Immature natural killer cell (primary cell): ENCODE results near the gene ELK4. TPM values are rescaled to one million over a fixed set of nuclear protein-coding genes. Genes with fewer than 3 reads are reported as not detected.
A peak's percentile ranks its signal among the peaks of the same experiment; 100 is the strongest.

Experiments used
- DNase-seq, 3 donors: peaks; one replicate each; pipeline ENCODE4 v3.0.0; 2022; ENCODE audit warnings: mixed read lengths in 1 of 3
- H3K27ac Mint-ChIP-seq, 6 donors: one replicate each; pipeline ENCODE4 v1.8.0; 2020; ENCODE audit warnings: mixed read lengths in 6 of 6, mild to moderate bottlenecking in 5 of 6, inconsistent platforms in 4 of 6, moderate library complexity in 3 of 6
- H3K27me3 Mint-ChIP-seq, 3 donors: one replicate each; pipeline ENCODE4 v1.8.0; 2020 to 2021; ENCODE audit warnings: low read depth in 3 of 3, mild to moderate bottlenecking in 3 of 3, mixed read lengths in 3 of 3, moderate library complexity in 3 of 3, inconsistent platforms in 1 of 3
- H3K36me3 Mint-ChIP-seq, 3 donors: one replicate each; pipeline ENCODE4 v1.8.0; 2020; ENCODE audit warnings: mixed read lengths in 3 of 3, inconsistent platforms in 2 of 3, mild to moderate bottlenecking in 2 of 3
- H3K4me1 Mint-ChIP-seq, 2 donors: one replicate each; pipeline ENCODE4 v1.8.0; 2020; ENCODE audit warnings: inconsistent platforms in 2 of 2, mild to moderate bottlenecking in 2 of 2, mixed read lengths in 2 of 2, moderate library complexity in 1 of 2
- H3K4me3 Mint-ChIP-seq, 5 donors: one replicate each; pipeline ENCODE4 v1.8.0; 2020; ENCODE audit warnings: mild to moderate bottlenecking in 5 of 5, mixed read lengths in 5 of 5, inconsistent platforms in 3 of 5, moderate library complexity in 3 of 5
- H3K9me3 Mint-ChIP-seq, 6 donors: one replicate each; pipeline ENCODE4 v1.8.0; 2020; ENCODE audit warnings: mild to moderate bottlenecking in 6 of 6, mixed read lengths in 6 of 6, inconsistent platforms in 4 of 6, moderate library complexity in 3 of 6
- polyA plus RNA-seq, 3 donors: library from polyadenylated mRNA; unstranded; fragments of 300-500 nt; fragmentation: Illumina TruSeq; gene quantifications; one replicate each; pipeline ENCODE4 v1.2.3, GENCODE V29; 2021

ELK4 gene
- polyA plus RNA-seq, 3 donors from 2014 or later = 2.8 to 5.7 (median 3.0) TPM

DNA sequence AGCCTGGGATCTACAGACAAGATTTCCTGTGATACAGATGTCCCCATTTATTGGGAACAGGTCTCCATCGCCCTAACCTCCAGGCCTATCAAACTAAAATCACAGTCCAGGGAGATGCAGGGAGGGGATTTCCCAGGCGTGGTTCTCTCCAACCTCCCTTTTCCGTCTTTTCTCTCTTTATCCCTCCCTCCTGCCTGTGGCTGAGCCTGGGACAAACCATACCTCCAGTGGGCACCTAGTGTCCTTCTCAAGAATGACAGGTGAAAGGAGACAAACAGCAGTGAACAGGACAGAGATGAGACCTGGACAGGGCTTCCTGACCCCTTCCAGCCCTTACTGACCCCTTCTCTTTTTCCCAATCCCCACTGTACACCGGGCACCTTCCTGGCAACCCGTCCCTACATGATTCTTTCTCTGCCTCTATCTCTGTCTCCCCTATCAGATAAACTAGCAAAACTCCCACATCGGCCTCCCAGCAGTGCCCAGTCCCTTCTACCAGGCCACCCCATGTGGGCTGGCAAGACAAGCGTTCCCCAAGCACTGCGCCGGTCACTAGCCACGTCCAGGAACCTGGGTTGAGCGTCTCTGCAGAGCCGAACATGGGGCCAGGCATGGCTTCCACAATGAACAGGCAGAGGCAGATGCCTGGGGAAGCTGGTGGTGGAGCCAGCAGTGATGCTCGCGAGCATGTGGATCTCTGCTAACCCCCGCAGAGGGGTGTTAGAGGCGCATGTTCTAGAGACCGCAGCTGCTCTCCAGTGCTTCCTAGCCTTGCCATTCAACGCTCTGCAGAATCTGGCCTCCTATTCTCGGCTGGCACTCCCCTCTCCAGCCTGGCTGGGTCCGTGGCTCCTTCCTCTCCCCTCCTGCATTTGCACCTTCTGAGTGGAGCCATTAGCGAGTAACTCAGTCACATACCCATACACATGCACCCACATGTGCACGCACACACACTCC, 54.7 kb downstream of the ELK4 start:
- peaks cover 4 to 8% (median 4%) of the 10 kb centered on the region in 3 donors for H3K27me3 Mint-ChIP-seq
- no peak overlapping the region for H3K27ac Mint-ChIP-seq
- no peak for DNase-seq
- no peaks in the 10 kb centered on the region for H3K36me3 Mint-ChIP-seq
- H3K9me3 Mint-ChIP-seq = no peaks in the 10 kb centered on the region
- peaks cover 0 to 4% of the 10 kb centered on the region in 2 donors for H3K4me1 Mint-ChIP-seq
- no peak overlapping the region for H3K4me3 Mint-ChIP-seq

DNA sequence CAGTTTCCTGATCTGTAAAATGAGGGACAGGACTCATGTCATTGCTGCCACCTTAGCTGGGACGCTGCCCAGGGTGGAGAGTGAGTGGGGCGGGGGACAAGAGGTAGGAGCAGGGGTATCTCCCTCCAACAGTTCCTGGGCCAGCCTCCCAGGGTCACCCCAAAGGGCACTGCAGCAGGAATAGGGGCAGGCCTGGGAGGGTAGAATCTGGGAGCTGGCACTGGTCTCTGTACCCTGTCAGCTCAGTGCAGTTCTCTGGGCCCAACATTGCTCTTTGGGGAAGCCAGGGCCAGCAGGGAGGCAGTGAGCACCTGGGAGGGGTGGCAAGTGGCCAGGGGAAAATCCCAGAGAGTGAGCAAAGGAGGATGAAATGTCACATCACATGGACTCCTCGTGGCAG, 55.8 kb downstream of the ELK4 start:
- Mint-ChIP-seq H3K4me1 (no peaks in the 10 kb centered on the region), H3K27me3 (peaks cover 4 to 12% (median 4%) of the 10 kb centered on the region in 3 donors), H3K36me3 (no peaks in the 10 kb centered on the region), H3K4me3 (no peak overlapping the region), H3K9me3 (no peaks in the 10 kb centered on the region), H3K27ac (no peak overlapping the region)
- no peak for DNase-seq

DNA sequence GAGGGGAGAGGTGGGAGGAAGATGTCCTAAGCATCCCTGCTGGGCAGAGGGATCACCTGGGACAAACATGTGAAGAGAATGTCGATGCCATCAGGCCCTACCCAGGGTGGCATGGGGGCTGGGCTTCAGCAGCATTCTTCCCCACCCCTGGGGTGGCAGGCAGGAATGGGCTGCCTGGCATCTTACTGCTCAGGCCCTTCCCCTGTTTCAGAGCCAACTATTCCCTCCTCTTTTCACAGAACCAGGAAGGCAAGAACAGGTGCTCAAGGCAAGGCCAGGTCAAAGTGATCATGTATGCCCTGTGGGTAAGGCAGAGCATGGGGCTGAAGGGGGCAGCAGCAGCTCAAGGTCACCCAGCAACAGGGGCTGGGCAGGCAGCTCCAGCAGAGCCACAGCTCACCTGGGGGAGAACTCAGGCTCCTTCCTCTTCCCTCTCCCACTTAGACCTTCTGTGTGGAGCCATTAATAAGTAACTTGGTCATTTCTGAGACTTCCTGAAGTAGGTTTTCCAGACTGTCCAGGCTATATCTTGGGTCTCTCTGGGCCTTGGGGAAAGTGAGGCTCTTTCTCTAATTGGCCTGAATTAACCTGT, 56.4 kb downstream of the ELK4 start:
- Mint-ChIP-seq H3K27ac (no peak overlapping the region), H3K27me3 (peaks cover 4 to 16% (median 4%) of the 10 kb centered on the region in 3 donors), H3K36me3 (no peaks in the 10 kb centered on the region), H3K4me3 (no peak overlapping the region), H3K9me3 (no peaks in the 10 kb centered on the region), H3K4me1 (no peaks in the 10 kb centered on the region)
- DNase-seq = no peak

DNA sequence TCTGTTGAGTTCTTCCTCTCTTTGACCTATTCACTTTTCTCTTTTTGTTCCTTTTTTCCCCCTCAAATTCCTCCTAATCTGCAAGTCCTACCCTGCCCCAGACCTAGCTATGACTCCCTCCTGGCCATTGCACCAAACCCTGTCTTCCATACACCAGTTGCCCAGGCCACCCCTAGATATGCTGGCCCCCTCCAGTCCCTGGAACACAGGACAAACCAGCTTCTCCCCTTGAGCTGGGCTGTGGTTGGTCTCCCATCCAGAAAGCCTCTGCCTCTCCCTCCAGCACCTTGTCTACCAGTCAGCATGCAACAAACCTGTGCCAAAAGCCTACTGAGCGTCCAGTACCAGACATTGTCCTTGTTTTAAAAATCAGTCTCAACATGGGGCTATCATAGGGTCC, 59.4 kb downstream of the ELK4 start:
- Mint-ChIP-seq H3K27me3 (peaks cover 3 to 23% (median 12%) of the 10 kb centered on the region in 3 donors), H3K36me3 (no peaks in the 10 kb centered on the region), H3K9me3 (no peaks in the 10 kb centered on the region), H3K4me3 (no peak overlapping the region), H3K27ac (no peak overlapping the region), H3K4me1 (peaks cover 0 to 5% of the 10 kb centered on the region in 2 donors)
- no peak for DNase-seq

DNA sequence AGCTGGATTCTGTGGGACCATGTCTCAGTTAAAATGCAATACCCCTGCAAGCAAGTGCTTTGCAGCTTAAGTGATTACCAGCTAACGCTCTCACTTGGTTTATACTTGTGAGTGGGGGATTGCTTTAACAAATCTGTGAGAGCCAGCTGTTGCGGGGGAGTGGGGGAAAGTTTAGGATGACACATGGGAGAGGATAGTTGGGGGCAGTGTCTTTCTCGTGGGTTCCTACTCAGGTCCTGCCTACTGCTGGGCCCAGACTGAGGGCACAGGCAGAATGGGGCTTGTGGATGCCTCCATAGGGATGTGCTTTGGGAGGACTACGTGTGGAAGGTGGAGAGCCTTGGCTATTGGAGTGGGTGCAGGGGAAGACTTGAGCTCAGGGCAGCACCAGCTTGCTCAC, 60.1 kb downstream of the ELK4 start:
- Mint-ChIP-seq H3K27me3 (peaks cover 5 to 30% (median 15%) of the 10 kb centered on the region in 3 donors), H3K36me3 (no peaks in the 10 kb centered on the region), H3K4me1 (peaks cover 0 to 5% of the 10 kb centered on the region in 2 donors), H3K4me3 (no peak overlapping the region), H3K27ac (no peak overlapping the region), H3K9me3 (peaks cover 0 to 2% (median 0%) of the 10 kb centered on the region in 6 donors)
- no peak for DNase-seq

DNA sequence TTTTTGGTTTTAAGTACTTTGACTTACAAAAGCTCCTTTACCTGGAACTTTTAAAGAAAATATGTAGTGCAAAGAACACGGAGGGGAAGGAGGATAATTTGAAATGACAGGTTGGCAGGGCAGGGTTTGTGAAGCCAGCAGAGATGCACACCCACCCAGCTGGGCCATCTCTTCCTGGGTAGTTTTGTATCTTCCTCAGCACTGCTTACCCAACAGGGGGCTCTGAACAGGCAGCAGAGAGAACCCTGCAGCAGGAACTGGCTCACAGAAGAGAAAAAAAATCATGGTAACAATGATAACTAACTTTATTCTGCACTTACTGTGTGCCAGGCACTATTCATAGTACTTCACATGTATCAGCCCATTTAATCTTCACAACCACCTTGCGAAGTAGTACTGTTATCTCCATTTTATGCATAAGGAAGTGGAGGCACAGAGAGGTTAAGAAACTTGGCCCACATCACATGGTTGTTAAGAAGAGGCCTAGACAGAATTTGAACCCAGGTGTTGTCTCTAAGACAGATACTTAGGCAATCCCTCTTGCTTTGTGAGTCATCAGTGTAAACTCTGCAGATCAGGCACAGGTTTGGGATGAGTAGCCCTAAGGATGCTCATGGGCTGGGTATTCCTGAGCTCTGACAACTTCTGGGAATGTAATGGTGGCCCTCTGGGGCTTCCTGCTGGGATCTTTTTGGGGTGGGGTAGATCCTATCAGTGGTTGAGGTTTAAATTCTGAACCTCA, 60.8 kb downstream of the ELK4 start:
- H3K4me3 Mint-ChIP-seq = no peak overlapping the region
- H3K36me3 Mint-ChIP-seq = no peaks in the 10 kb centered on the region
- H3K4me1 Mint-ChIP-seq = peaks cover 0 to 5% of the 10 kb centered on the region in 2 donors
- DNase-seq = no peak
- no peak overlapping the region for H3K27ac Mint-ChIP-seq
- peaks cover 0 to 2% (median 0%) of the 10 kb centered on the region in 6 donors for H3K9me3 Mint-ChIP-seq
- peaks cover 7 to 34% (median 17%) of the 10 kb centered on the region in 3 donors for H3K27me3 Mint-ChIP-seq

DNA sequence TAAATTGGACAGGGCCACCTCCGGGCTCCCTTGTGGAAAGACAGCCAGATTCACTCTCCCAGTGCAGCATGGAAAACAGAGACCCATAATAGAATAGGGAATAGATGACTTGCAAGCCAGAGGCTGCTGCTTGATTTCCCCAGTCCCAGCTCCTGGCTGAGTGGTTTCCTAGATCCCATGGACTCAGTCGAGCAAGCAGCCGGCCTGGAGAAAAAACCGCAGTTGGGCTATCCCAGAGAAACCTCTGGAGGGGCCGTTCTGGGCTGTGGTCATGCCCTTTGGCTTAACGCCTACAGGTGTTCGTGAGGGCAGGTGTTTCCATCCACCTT, 61.7 kb downstream of the ELK4 start:
- H3K4me1 Mint-ChIP-seq = peaks cover 0 to 5% of the 10 kb centered on the region in 2 donors
- H3K27ac Mint-ChIP-seq = no peak overlapping the region
- no peaks in the 10 kb centered on the region for H3K36me3 Mint-ChIP-seq
- peaks cover 9 to 34% (median 17%) of the 10 kb centered on the region in 3 donors for H3K27me3 Mint-ChIP-seq
- peak overlapping the region in 1 of 5 donors; percentile 13 for H3K4me3 Mint-ChIP-seq
- no peak for DNase-seq
- H3K9me3 Mint-ChIP-seq = peaks cover 0 to 2% (median 0%) of the 10 kb centered on the region in 6 donors

DNA sequence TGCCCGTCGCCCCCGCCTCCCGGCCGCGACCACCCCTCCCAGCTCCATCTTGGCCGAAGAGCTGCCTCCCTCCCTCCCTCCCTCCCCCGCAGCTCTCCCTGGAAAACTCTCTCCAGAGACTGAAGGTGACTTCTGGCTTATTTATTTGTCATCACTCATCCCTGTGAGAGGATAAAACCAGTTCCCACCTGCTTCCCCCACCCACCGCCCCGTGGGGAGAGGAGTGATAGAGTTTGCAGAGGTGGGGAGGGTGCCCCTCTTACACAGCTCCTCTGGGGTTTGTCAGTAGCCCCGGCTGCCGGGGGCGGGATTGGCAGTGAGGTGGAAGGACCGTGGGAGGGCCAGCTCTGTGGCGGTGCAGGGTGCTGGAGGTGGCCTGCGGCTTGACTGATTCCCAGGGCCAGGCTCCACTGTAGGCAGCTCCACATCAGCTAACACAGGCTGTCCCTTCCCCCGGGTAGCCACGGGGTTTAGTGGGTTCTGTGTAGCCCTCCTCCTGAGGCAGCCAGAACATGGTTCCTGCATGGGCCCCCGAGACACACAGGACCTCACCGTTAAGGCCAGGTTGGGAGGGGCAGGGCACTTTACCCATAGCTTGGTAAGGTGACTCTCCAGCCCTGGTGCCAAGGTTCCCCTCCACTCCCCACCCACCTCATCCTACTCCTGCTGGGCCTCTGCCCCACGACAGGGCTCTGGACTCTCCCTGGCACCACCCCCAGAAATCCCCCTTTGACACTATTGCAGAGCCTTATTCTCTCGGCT, 62.2 kb downstream of the ELK4 start:
- peaks cover 0 to 2% (median 0%) of the 10 kb centered on the region in 6 donors for H3K9me3 Mint-ChIP-seq
- H3K4me1 Mint-ChIP-seq = peaks cover 0 to 5% of the 10 kb centered on the region in 2 donors
- H3K27me3 Mint-ChIP-seq = peaks cover 9 to 34% (median 17%) of the 10 kb centered on the region in 3 donors
- H3K4me3 Mint-ChIP-seq = peak overlapping the region in 2 of 5 donors; percentile 13 to 27
- DNase-seq = no peak
- H3K36me3 Mint-ChIP-seq = no peaks in the 10 kb centered on the region
- H3K27ac Mint-ChIP-seq = no peak overlapping the region

DNA sequence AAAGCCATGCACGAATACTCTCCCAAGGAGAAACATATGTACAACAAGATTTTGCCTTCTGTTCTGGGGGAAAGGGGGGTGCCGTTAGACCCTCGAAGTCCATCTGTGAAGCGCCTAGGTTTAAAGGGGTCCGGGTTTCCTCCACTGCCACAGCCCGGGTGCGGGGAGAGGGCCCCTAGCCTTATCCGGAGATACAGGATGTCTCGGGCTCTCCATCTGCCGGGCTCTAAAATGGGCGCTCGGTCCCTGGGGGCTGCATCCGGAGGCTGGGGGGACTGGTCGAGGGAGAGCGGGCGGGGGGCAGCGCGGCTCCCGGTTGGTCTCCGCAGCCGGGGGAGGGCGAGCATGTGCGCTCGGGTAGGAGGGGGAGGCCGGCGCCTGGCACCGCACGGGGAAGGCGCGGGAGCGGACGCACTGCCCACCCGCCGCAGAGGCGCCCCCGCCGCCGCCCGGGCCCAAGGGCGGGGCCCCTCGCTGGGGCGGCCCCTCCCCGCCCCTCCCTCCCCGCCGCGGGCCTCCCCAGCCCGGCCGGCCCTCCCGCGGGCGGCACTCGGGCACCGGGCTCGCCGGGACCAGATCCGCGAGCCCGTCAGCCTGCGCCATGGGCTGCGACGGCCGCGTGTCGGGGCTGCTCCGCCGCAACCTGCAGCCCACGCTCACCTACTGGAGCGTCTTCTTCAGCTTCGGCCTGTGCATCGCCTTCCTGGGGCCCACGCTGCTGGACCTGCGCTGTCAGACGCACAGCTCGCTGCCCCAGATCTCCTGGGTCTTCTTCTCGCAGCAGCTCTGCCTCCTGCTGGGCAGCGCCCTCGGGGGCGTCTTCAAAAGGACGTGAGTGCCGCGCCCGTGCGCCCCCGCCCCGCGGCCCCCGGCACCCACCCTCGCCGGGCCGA, 63.1 kb downstream of the ELK4 start:
- H3K27me3 Mint-ChIP-seq = peaks cover 9 to 40% (median 21%) of the 10 kb centered on the region in 3 donors
- DNase-seq = no peak
- H3K27ac Mint-ChIP-seq = no peak overlapping the region
- H3K4me1 Mint-ChIP-seq = peaks cover 5 to 8% of the 10 kb centered on the region in 2 donors
- peaks cover 0 to 2% (median 0%) of the 10 kb centered on the region in 6 donors for H3K9me3 Mint-ChIP-seq
- H3K36me3 Mint-ChIP-seq = no peaks in the 10 kb centered on the region
- H3K4me3 Mint-ChIP-seq = peak overlapping the region; percentile 32 to 74 (median 71)

DNA sequence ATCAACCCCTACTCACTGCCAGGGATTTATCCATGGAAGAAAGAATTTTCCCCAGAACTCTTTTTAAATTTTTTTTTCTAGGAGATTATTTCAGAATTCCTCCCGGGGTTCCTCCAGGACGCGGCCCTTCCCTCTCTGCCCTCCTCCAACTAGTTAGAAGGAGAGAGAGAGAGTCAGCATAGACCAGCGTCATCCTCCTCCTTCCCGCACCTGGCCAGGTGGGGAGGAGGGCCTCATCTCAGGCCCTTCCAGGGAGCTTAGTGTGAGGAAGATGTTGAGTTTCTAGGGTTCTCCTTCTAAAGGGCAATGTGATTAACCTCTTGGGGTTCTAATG, 63.7 kb downstream of the ELK4 start:
- no peak for DNase-seq
- H3K4me1 Mint-ChIP-seq = peaks cover 5 to 8% of the 10 kb centered on the region in 2 donors
- peaks cover 0 to 2% (median 0%) of the 10 kb centered on the region in 6 donors for H3K9me3 Mint-ChIP-seq
- H3K27ac Mint-ChIP-seq = no peak overlapping the region
- peaks cover 9 to 42% (median 21%) of the 10 kb centered on the region in 3 donors for H3K27me3 Mint-ChIP-seq
- H3K36me3 Mint-ChIP-seq = no peaks in the 10 kb centered on the region
- peak overlapping the region in 4 of 5 donors; percentile 1 to 58 (median 32) for H3K4me3 Mint-ChIP-seq

DNA sequence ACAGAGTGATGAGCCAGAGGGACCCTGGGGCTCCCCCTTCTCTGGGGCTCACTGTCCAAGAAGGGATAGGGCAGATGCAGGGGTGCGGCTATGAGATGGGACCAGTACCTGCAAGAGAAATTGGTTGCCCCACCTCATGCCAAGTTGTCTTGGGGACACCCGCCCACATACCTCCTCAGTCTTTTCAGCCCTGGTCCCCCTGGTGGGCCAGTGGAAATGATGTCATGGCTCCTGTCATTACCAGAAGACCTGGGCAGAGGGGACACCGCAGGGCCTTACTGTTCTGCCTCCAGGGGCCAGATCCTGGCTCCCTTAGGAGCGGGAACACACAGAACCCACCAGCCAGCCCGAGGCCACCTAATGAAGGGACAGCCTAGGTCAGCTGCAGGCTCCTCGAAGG, 64.1 kb downstream of the ELK4 start:
- no peak for DNase-seq
- H3K36me3 Mint-ChIP-seq = no peaks in the 10 kb centered on the region
- H3K27me3 Mint-ChIP-seq = peaks cover 9 to 41% (median 21%) of the 10 kb centered on the region in 3 donors
- no peak overlapping the region for H3K27ac Mint-ChIP-seq
- H3K4me3 Mint-ChIP-seq = no peak overlapping the region
- H3K4me1 Mint-ChIP-seq = peaks cover 5 to 8% of the 10 kb centered on the region in 2 donors
- H3K9me3 Mint-ChIP-seq = peaks cover 0 to 2% (median 0%) of the 10 kb centered on the region in 6 donors

DNA sequence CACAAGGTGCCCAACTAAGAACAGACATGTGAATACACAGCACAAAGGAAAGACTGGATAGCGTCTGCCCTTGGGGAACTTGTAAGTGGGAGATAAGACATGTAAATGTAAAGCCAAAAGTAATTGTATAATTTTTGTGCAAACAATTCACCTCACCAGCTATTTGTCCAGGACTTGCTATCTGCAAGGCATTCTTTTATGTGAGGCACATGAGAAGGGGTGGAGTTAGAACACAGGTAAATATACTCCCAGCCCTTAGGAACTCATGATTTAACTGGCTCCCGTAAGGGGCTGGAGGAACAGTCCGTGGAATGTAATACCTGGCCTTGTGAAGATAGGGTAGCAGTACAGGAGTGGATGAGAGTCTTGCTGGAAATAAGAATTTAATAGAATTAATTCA, 66.0 kb downstream of the ELK4 start:
- no peak for DNase-seq
- Mint-ChIP-seq H3K27me3 (peaks cover 10 to 35% (median 19%) of the 10 kb centered on the region in 3 donors), H3K36me3 (no peaks in the 10 kb centered on the region), H3K4me3 (no peak overlapping the region), H3K9me3 (peaks cover 0 to 2% (median 0%) of the 10 kb centered on the region in 6 donors), H3K27ac (no peak overlapping the region), H3K4me1 (peaks cover 5 to 8% of the 10 kb centered on the region in 2 donors)
